HCT116 (cell line): Measurements from ENCODE around the gene SPATA20. TPM values are rescaled to one million over a fixed set of nuclear protein-coding genes. Genes with fewer than 3 reads are reported as not detected.
A peak's percentile ranks its signal among the peaks of the same experiment; 100 is the strongest.

Experiments used
- ATAC-seq: fragments of 200-7000 bp; cut with Tn5 transposase; 2 replicates; pipeline ENCODE4 v1.9.1; 2020; ENCODE audit warnings: mild to moderate bottlenecking, moderate library complexity
- BruUV-seq: library from RNA; stranded (reverse); fragments of 400-500 nt; replicated peaks from 2 replicates; lab custom pipeline; 2021; lab: Mats Ljungman, UMichigan
- CTCF ChIA-PET: fragments of 300-600 bp; sonication (Branson Sonifier 250); formaldehyde crosslinking; loops from one replicate; lab custom pipeline; 2021; ENCODE audit warnings: antibody characterized with exemption; lab: Charles Lee
- POLR2A ChIA-PET: fragments of 300-600, 350-600 bp; sonication (Branson Sonifier 250); formaldehyde crosslinking; loops from one replicate; lab custom pipeline; 2021; ENCODE audit warnings: antibody characterized with exemption; lab: Charles Lee
- RAD21 ChIA-PET, 2 experiments: fragments of 300-600 bp; sonication (Branson Sonifier 250); formaldehyde crosslinking; loops; one replicate each; lab custom pipeline; 2023; ENCODE audit warnings: low total read pairs in 2 of 2; ENCODE audit not compliant: uncharacterized antibody in 2 of 2, unreplicated experiment in 2 of 2, low non-redundant PET in 1 of 2; lab: Charles Lee
- DNase-seq: peaks from one replicate; pipeline ENCODE4 v3.0.0-alpha.2; 2010; ENCODE audit warnings: low read depth, low spot score
- H2AFZ ChIP-seq: fragments of 200-600 bp; shearing (Covaris generic), sonication (generic); 2 replicates; pipeline ENCODE4 v1.6.1; 2017; ENCODE audit warnings: low read depth, mixed run types, mixed read lengths, antibody characterized with exemption, low read length; ENCODE audit not compliant: poor library complexity, severe bottlenecking
- H3K27ac ChIP-seq: 2 replicates; pipeline ENCODE4 v1.5.1; 2012; ENCODE audit warnings: low read depth, low read length
- H3K27me3 ChIP-seq: fragments of 200-600 bp; sonication (generic); 2 replicates; pipeline ENCODE4 v1.6.1; 2016; ENCODE audit warnings: mixed run types, low read length, mixed read lengths; ENCODE audit not compliant: insufficient read depth
- H3K36me3 ChIP-seq, 2 experiments: fragments of 200-500 bp in 1 of 2; fragments of 200-600 bp in 1 of 2; sonication (Bioruptor generic) in 1 of 2; sonication (generic) in 1 of 2; 2 replicates each; pipeline versions ENCODE4 v1.5.1 to v1.6.1; 2014 to 2016; ENCODE audit warnings: low read length in 2 of 2, inconsistent platforms in 1 of 2, mixed read lengths in 1 of 2, mixed run types in 1 of 2; ENCODE audit not compliant: insufficient read depth in 2 of 2, control insufficient read depth in 1 of 2
- H3K4me1 ChIP-seq, 2 experiments: fragments of 200-600 bp in 1 of 2; sonication (generic) in 1 of 2; 2 replicates each; pipeline versions ENCODE4 v1.5.1 to v1.6.1; 2012 to 2017; ENCODE audit warnings: low read length in 2 of 2, inconsistent platforms in 1 of 2, mild to moderate bottlenecking in 1 of 2, mixed read lengths in 1 of 2, mixed run types in 1 of 2, moderate library complexity in 1 of 2; ENCODE audit not compliant: insufficient read depth in 2 of 2, control insufficient read depth in 1 of 2
- H3K4me2 ChIP-seq: fragments of 200-600 bp; sonication (generic); 2 replicates; pipeline ENCODE4 v1.6.1; 2017; ENCODE audit warnings: mixed run types, low read length, mixed read lengths
- H3K4me3 ChIP-seq, 2 experiments: fragments of 200-600 bp in 1 of 2; sonication (generic) in 1 of 2; replicated peaks in 1 of 2; 2 replicates each; pipeline ENCODE4 v1.5.1; 2011 to 2016; ENCODE audit warnings: low read length in 2 of 2, control low read depth in 1 of 2, low read depth in 1 of 2, mild to moderate bottlenecking in 1 of 2, mixed read lengths in 1 of 2, mixed run types in 1 of 2
- H3K79me2 ChIP-seq: fragments of 200-600 bp; sonication (generic); 2 replicates; pipeline ENCODE4 v1.6.1; 2017; ENCODE audit warnings: mild to moderate bottlenecking, mixed run types, low read length, moderate library complexity, mixed read lengths; ENCODE audit not compliant: insufficient read depth
- H3K9ac ChIP-seq: fragments of 200-600 bp; sonication (generic); 2 replicates; pipeline ENCODE4 v1.6.1; 2016; ENCODE audit warnings: low read length, mixed read lengths
- H3K9me2 ChIP-seq: fragments of 200-600 bp; sonication (generic), shearing (Covaris generic); 2 replicates; pipeline ENCODE4 v1.6.1; 2017; ENCODE audit warnings: mixed run types, mild to moderate bottlenecking, moderate library complexity; ENCODE audit not compliant: insufficient read depth
- H3K9me3 ChIP-seq, 2 experiments: fragments of 200-500 bp in 1 of 2; fragments of 200-600 bp in 1 of 2; sonication (Bioruptor generic) in 1 of 2; sonication (generic) in 1 of 2; 2 replicates each; pipeline ENCODE4 v1.6.1; 2014 to 2017; ENCODE audit warnings: low read length in 2 of 2, mixed read lengths in 2 of 2, inconsistent platforms in 1 of 2, low read depth in 1 of 2, mild to moderate bottlenecking in 1 of 2, mixed run types in 1 of 2, moderate library complexity in 1 of 2; ENCODE audit not compliant: control insufficient read depth in 1 of 2, insufficient read depth in 1 of 2
- H4K20me1 ChIP-seq: fragments of 200-600 bp; sonication (generic), shearing (Covaris generic); 2 replicates; pipeline ENCODE4 v1.6.1; 2017; ENCODE audit warnings: mixed run types, mild to moderate bottlenecking, moderate library complexity; ENCODE audit not compliant: insufficient read depth
- EZH2phosphoT487 ChIP-seq: fragments of 200-600 bp; IDR thresholded peaks from 2 replicates; pipeline ENCODE4 v1.6.1; 2018; ENCODE audit warnings: antibody characterized with exemption, borderline replicate concordance
- FOSL1 ChIP-seq: IDR thresholded peaks from 2 replicates; pipeline ENCODE4 v1.6.1; 2012; ENCODE audit warnings: low read depth
- POLR2AphosphoS5 ChIP-seq: IDR thresholded peaks from 2 replicates; pipeline ENCODE4 v1.6.1; 2011; ENCODE audit warnings: mild to moderate bottlenecking, low read depth, low read length, moderate library complexity
- YY1 ChIP-seq: IDR thresholded peaks from 2 replicates; pipeline ENCODE4 v1.6.1; 2011; ENCODE audit warnings: low read length, low read depth, moderate library complexity, mild to moderate bottlenecking; ENCODE audit not compliant: insufficient replicate concordance; ENCODE audit errors: extremely low read depth
- ZFX ChIP-seq: fragments of 450-650 bp; IDR thresholded peaks from 2 replicates; pipeline ENCODE4 v1.6.1; 2017
- intact Hi-C: fragments of 100-400 bp; cut with micrococcal nuclease; formaldehyde crosslinking; loops from 2 replicates; pipeline ENCODE4 v1.10.0; 2022
- total RNA-seq: library from RNA; stranded (reverse); gene quantifications from one replicate; pipeline ENCODE4 v1.2.1, GENCODE V29; 2021; ENCODE audit not compliant: unreplicated experiment

Gene SPATA20
- total RNA-seq, 1 experiment from 2014 or later = 57.5 TPM

- Histone ChIP-seq H3K27me3 (no peaks in the 10 kb centered on the region), H3K9me2 (no peaks in the 10 kb centered on the region), H3K9me3 (no peaks in the 10 kb centered on the region), H2AFZ (peak overlapping the region; percentile 4), H3K4me3 (peak overlapping the region; percentile 65 to 85), H4K20me1 (no peaks in the 10 kb centered on the region), H3K27ac (no peak overlapping the region), H3K79me2 (no peaks in the 10 kb centered on the region; the same call in 1 of the 2 replicates), H3K9ac (peak overlapping the region; percentile 86), H3K4me2 (peak overlapping the region; percentile 99), H3K4me1 (peaks cover 27 to 63% of the 10 kb centered on the region in 2 experiments), H3K36me3 (no peaks in the 10 kb centered on the region)
- DNase-seq = no peak
- intact Hi-C loops = loop anchor here (1.0 to 10.0 kb wide), 7 partner anchors 64 to 608 kb away; partner anchors contain the start of gene NME1
- ChIA-PET POLR2A (no interaction called here), RAD21 (interaction anchor here (1.4 to 2.1 kb wide), 3 partner anchors 79 to 83 kb away, joined by 5 to 12 read pairs (median 10); no protein-coding TSS in a partner anchor), CTCF (interaction anchor here (0.6 to 2.1 kb wide), 5 partner anchors 13 to 151 kb away, joined by 3 to 19 read pairs (median 4); partner anchors contain the start of gene CACNA1G)
- no peak for ATAC-seq
- BruUV-seq = no TSS peak
- TF ChIP-seq EZH2phosphoT487 = no peak
These were observed 306 bp upstream of the SPATA20 start for GRCh38 chr17:50546701-50547034.

- H3K4me2 ChIP-seq = peak overlapping the region; percentile 99
- no peaks in the 10 kb centered on the region for H3K9me2 ChIP-seq
- peak overlapping the region; percentile 65 to 85 for H3K4me3 ChIP-seq
- intact Hi-C loops = loop anchor here (1.0 to 10.0 kb wide), 7 partner anchors 65 to 607 kb away; partner anchors contain the start of gene NME1
- H3K36me3 ChIP-seq = no peaks in the 10 kb centered on the region
- H4K20me1 ChIP-seq = no peaks in the 10 kb centered on the region
- H3K27ac ChIP-seq = peak overlapping the region; percentile 75
- no peak for TF ChIP-seq FOSL1
- peak; percentile 49; the same call in 1 of the 2 replicates for TF ChIP-seq POLR2AphosphoS5
- TF ChIP-seq ZFX = no peak
- TF ChIP-seq YY1 = no peak
- peak overlapping the region; percentile 86 for H3K9ac ChIP-seq
- DNase-seq (no peak), ATAC-seq (peak; percentile 16)
- H3K79me2 ChIP-seq = no peaks in the 10 kb centered on the region; the same call in 1 of the 2 replicates
- H2AFZ ChIP-seq = no peak overlapping the region
- no peaks in the 10 kb centered on the region for H3K27me3 ChIP-seq
- POLR2A ChIA-PET = no interaction called here
- CTCF ChIA-PET = interaction anchor here (1.0 to 2.1 kb wide), 5 partner anchors 78 to 294 kb away, joined by 3 to 19 read pairs (median 4); no protein-coding TSS in a partner anchor
- BruUV-seq = no TSS peak
- peaks cover 24 to 53% of the 10 kb centered on the region in 2 experiments for H3K4me1 ChIP-seq
- RAD21 ChIA-PET = interaction anchor here (0.7 to 2.1 kb wide), 4 partner anchors 12 to 82 kb away, joined by 5 to 12 read pairs (median 9); no protein-coding TSS in a partner anchor
- H3K9me3 ChIP-seq = no peaks in the 10 kb centered on the region
These were observed 736 bp downstream of the SPATA20 start for GRCh38 chr17:50547736-50548083.
